ENCODE results near the gene SPDYE3.

SPDYE3 gene

GRCh38 chr7:100370303-100370702 is 62.8 kb downstream of the SPDYE3 start:
- TF ChIP-seq CTCF (IDR thresholded peaks at IDR 0.05; ENCODE audit: low read depth, low read length, missing control alignments), result no peak
- Histone ChIP-seq H3K27ac (no peak overlapping the region), H3K36me3 (replicated peaks) (no peaks in the 10 kb centered on the region), H3K4me3 (ENCODE audit: low read depth, low read length) (no peak overlapping the region), H3K27me3 (replicated peaks) (no peaks in the 10 kb centered on the region)
- in situ Hi-C loops (cut with HindIII; ENCODE audit: low pct_ligation_motif_present, low sequenced_read_pairs), result no loop called here
- no peak for DNase-seq

DNA sequence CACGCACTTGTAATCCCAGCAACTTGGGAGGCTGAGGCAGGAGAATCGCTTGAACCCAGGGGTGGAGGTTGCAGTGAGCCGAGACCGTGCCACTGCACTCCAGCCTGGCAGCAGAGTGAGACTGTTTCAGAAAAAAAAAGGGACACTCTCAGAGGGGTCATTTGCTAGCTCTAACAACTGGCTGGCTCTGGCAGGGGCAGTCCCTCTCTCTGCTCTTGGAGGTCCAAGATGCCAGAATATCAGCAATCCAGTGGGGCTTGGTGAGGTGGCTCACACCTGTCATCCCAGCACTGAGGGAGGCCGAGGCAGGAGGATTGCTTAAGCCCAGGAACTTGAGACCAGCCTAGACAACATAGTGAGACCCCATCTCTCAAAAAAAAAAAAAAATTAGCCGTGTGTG is 63.2 kb downstream of the SPDYE3 start:
- DNase-seq, result no peak
- Histone ChIP-seq H3K36me3 (replicated peaks) (no peaks in the 10 kb centered on the region), H3K4me3 (ENCODE audit: low read depth, low read length) (no peak overlapping the region), H3K27ac (no peak overlapping the region), H3K27me3 (replicated peaks) (no peaks in the 10 kb centered on the region)
- in situ Hi-C loops (cut with HindIII; ENCODE audit: low pct_ligation_motif_present, low sequenced_read_pairs), result no loop called here
- no peak for TF ChIP-seq CTCF (IDR thresholded peaks at IDR 0.05; ENCODE audit: low read depth, low read length, missing control alignments)

DNA sequence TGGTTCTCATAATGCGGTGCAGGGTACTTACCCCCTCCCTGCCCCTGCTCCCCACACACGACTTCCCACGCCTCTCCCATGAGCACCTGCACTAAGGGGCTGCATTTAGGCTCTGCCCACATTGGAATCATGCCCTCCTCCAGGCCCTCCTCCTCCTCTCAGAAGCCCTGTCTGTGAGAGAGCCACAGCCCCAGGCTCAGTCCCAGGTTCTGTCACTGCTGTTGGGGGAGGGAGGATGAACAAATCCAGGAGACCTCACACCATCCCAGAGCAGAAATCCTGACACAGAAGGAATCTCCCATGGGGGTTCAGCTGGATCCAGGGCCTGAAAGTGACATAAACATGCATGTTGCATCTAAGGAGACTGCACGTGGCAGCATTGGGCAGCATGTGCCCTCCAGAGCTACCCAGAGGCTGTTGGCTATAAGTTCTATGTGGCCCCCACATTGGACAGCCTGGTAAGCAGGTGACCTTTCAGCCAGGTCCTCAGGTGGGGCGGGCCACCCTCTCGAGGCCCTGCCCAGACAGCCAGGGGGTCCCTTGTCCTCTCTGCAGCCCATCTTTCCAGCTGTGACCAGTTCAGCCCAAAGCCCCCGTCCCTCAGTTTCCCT is 64.2 kb downstream of the SPDYE3 start:
- in situ Hi-C loops (cut with HindIII; ENCODE audit: low pct_ligation_motif_present, low sequenced_read_pairs), result no loop called here
- Histone ChIP-seq H3K4me3 (ENCODE audit: low read depth, low read length) (no peak overlapping the region), H3K36me3 (replicated peaks) (no peaks in the 10 kb centered on the region), H3K27ac (no peak overlapping the region), H3K27me3 (replicated peaks) (no peaks in the 10 kb centered on the region)
- no peak for DNase-seq
- no peak for TF ChIP-seq CTCF (IDR thresholded peaks at IDR 0.05; ENCODE audit: low read depth, low read length, missing control alignments)
